GM12878 (cell line): ENCODE results near the gene IRGC. TPM values are rescaled to one million over a fixed set of nuclear protein-coding genes. Genes with fewer than 3 reads are reported as not detected.

Experiments
- ATAC-seq: fragments of 200-7000 bp; cut with Tn5 transposase; 3 replicates; pipeline ENCODE4 v1.9.1; 2020; ENCODE audit warnings: mild to moderate bottlenecking, moderate library complexity
- BruUV-seq: library from RNA; stranded (reverse); fragments of 400-500 nt; replicated peaks from 2 replicates; lab custom pipeline; 2021; lab: Mats Ljungman, UMichigan
- CTCF ChIA-PET: fragments of 300-600 bp; sonication (Branson Sonifier 250); formaldehyde crosslinking; extraction: SDS; loops from one replicate; lab custom pipeline; 2021; ENCODE audit warnings: inconsistent platforms; lab: Yijun Ruan, JAX
- POLR2A ChIA-PET: fragments of 350-600 bp; formaldehyde crosslinking; extraction: SDS; loops from one replicate; lab custom pipeline; 2021; ENCODE audit warnings: inconsistent platforms; lab: Charles Lee
- RAD21 ChIA-PET: fragments of 300-600 bp; sonication (Branson Sonifier 250); formaldehyde crosslinking; loops from one replicate; lab custom pipeline; 2023; ENCODE audit warnings: antibody characterized with exemption; ENCODE audit not compliant: unreplicated experiment; lab: Charles Lee
- SMC1A ChIA-PET: fragments of 300-600 bp; sonication (Branson Sonifier 250); formaldehyde crosslinking; loops from one replicate; lab custom pipeline; 2023; ENCODE audit not compliant: unreplicated experiment, uncharacterized antibody; lab: Charles Lee
- DNase-seq: peaks from one replicate; pipeline ENCODE4 v3.0.0-alpha.2; 2011; ENCODE audit warnings: low read depth, low spot score
- FAIRE-seq: peaks from 3 replicates; lab custom pipeline; 2011; peaks lifted over from hg19 to GRCh38; lab: Jason Lieb, UNC
- H2AFZ ChIP-seq: 2 replicates; pipeline ENCODE4 v1.6.0; 2011; ENCODE audit warnings: low read depth, low read length, control low read depth; ENCODE audit not compliant: control insufficient read depth
- H3K27ac ChIP-seq: 2 replicates; pipeline ENCODE4 v1.5.1; 2011; ENCODE audit warnings: control low read depth; ENCODE audit not compliant: control insufficient read depth, insufficient read depth
- H3K27me3 ChIP-seq, 2 experiments: replicated peaks in 1 of 2; 2 replicates each; pipeline versions ENCODE4 v1.6.0 to v1.6.1; 2011; ENCODE audit warnings: low read length in 1 of 2; ENCODE audit not compliant: control insufficient read depth in 2 of 2, insufficient read depth in 2 of 2
- H3K36me3 ChIP-seq, 2 experiments: 2 replicates each; pipeline ENCODE4 v1.5.1; 2011; ENCODE audit warnings: low read length in 1 of 2; ENCODE audit not compliant: control insufficient read depth in 2 of 2, insufficient read depth in 2 of 2
- H3K4me1 ChIP-seq: 2 replicates; pipeline ENCODE4 v1.6.1; 2011; ENCODE audit warnings: mild to moderate bottlenecking, low read length, moderate library complexity, mixed read lengths; ENCODE audit not compliant: control insufficient read depth, insufficient read depth
- H3K4me2 ChIP-seq: 2 replicates; pipeline ENCODE4 v1.6.0; 2011; ENCODE audit warnings: control low read depth; ENCODE audit not compliant: control insufficient read depth, insufficient read depth
- H3K4me3 ChIP-seq: fragments of 200-600 bp; sonication (generic); 2 replicates; pipeline ENCODE4 v1.5.1; 2016
- H3K79me2 ChIP-seq: 2 replicates; pipeline ENCODE4 v1.6.0; 2011; ENCODE audit warnings: low read length; ENCODE audit not compliant: control insufficient read depth, insufficient read depth
- H3K9ac ChIP-seq: 2 replicates; pipeline ENCODE4 v1.8.0; 2011; ENCODE audit warnings: low read length, control low read depth, mixed read lengths; ENCODE audit not compliant: control insufficient read depth, insufficient read depth
- H3K9me3 ChIP-seq: replicated peaks from 3 replicates; pipeline ENCODE4 v1.5.1; 2011; ENCODE audit warnings: mild to moderate bottlenecking, low read length; ENCODE audit not compliant: control insufficient read depth, insufficient read depth
- H4K20me1 ChIP-seq: 2 replicates; pipeline ENCODE4 v1.6.0; 2011; ENCODE audit not compliant: control insufficient read depth, insufficient read depth
- ATF7 ChIP-seq: fragments of 450-650 bp; IDR thresholded peaks from 2 replicates; pipeline ENCODE4 v1.6.1; 2016; ENCODE audit warnings: low read depth, mild to moderate bottlenecking
- CHD2 ChIP-seq: IDR thresholded peaks from 2 replicates; pipeline ENCODE4 v1.6.1; 2011; ENCODE audit warnings: low read depth, low read length, improper control_type of control experiment, borderline replicate concordance
- CREB1 ChIP-seq: IDR thresholded peaks from 2 replicates; pipeline ENCODE4 v1.6.1; 2012; ENCODE audit warnings: low read depth, mild to moderate bottlenecking, inconsistent platforms
- EED ChIP-seq: sonication (generic); IDR thresholded peaks from 2 replicates; pipeline ENCODE4 v1.6.1; 2016; ENCODE audit warnings: antibody characterized with exemption, low read depth
- HDGF ChIP-seq: fragments of 450-650 bp; IDR thresholded peaks from 2 replicates; pipeline ENCODE4 v1.6.1; 2016; ENCODE audit warnings: antibody characterized with exemption
- IKZF2 ChIP-seq, 2 experiments: fragments of 450-650 bp; IDR thresholded peaks; 2 replicates each; pipeline ENCODE4 v1.6.1; 2017; ENCODE audit warnings: mild to moderate bottlenecking in 2 of 2, moderate library complexity in 2 of 2
- NFYA ChIP-seq: IDR thresholded peaks from 2 replicates; pipeline ENCODE4 v1.6.1; 2011; ENCODE audit warnings: low read depth, mild to moderate bottlenecking, low read length, improper control_type of control experiment, borderline replicate concordance
- NR2C1 ChIP-seq: fragments of 450-650 bp; IDR thresholded peaks from 2 replicates; pipeline ENCODE4 v1.6.1; 2017; ENCODE audit warnings: antibody characterized with exemption, mild to moderate bottlenecking, moderate library complexity
- PBX3 ChIP-seq: IDR thresholded peaks from 2 replicates; pipeline ENCODE4 v1.6.1; 2011; ENCODE audit warnings: mild to moderate bottlenecking, low read depth, low read length, moderate library complexity; ENCODE audit not compliant: insufficient replicate concordance
- PKNOX1 ChIP-seq: fragments of 450-650 bp; IDR thresholded peaks from 2 replicates; pipeline ENCODE4 v1.6.1; 2016; ENCODE audit warnings: mild to moderate bottlenecking
- RELB ChIP-seq: fragments of 450-650 bp; IDR thresholded peaks from 2 replicates; pipeline ENCODE4 v1.6.1; 2017; ENCODE audit warnings: low read depth, mild to moderate bottlenecking, moderate library complexity
- RUNX3 ChIP-seq: IDR thresholded peaks from 2 replicates; pipeline ENCODE4 v1.6.1; 2012; ENCODE audit warnings: low read length, inconsistent platforms
- SP1 ChIP-seq: IDR thresholded peaks from one replicate; pipeline ENCODE4 v1.6.1; 2011; ENCODE audit warnings: low read depth, low read length
- SREBF2 ChIP-seq: IDR thresholded peaks from 2 replicates; pipeline ENCODE4 v1.6.1; 2012; ENCODE audit warnings: mild to moderate bottlenecking, low read length
- STAT1 ChIP-seq: fragments of 450-650 bp; conservative IDR thresholded peaks from 2 replicates; pipeline ENCODE4 v1.6.1; 2014; ENCODE audit warnings: antibody characterized with exemption, mild to moderate bottlenecking
- WRNIP1 ChIP-seq: IDR thresholded peaks from 2 replicates; pipeline ENCODE4 v1.6.1; 2011; ENCODE audit warnings: low read depth, low read length, improper control_type of control experiment, borderline replicate concordance
- WGBS: methylation state at CpG from one replicate; pipeline ENCODE4 v1.1.6; 2016; ENCODE audit warnings: low lambda C conversion rate; ENCODE audit not compliant: insufficient replicate concordance, insufficient coverage; ENCODE audit errors: missing lambda C conversion rate; 5-methylcytosine and 5-hydroxymethylcytosine counted together
- in situ Hi-C: fragments of 300-500 bp; cut with MboI; formaldehyde crosslinking; loops from 9 replicates; pipeline ENCODE4 v1.14.3; 2018; ENCODE audit warnings: mixed read lengths
- intact Hi-C: fragments of 100-400 bp; cut with micrococcal nuclease; formaldehyde crosslinking; loops from one replicate; pipeline ENCODE4 v1.14.2; 2022; ENCODE audit not compliant: unreplicated experiment
- polyA plus RNA-seq, 11 experiments: library from polyadenylated mRNA; depleted of rRNA in 4 of 11; unstranded in 6 of 11; stranded (reverse) in 5 of 11; fragments of >200 nt; fragmentation: Nextera tagmentation in 4 of 11; fragmentation: Illumina TruSeq in 1 of 11; extraction: Ambion mirVana in 4 of 11; extraction: Trizol in 1 of 11; gene quantifications; 1 replicate in 1 of 11; 2 replicates in 10 of 11; pipeline versions ENCODE4 v1.2.1 to v1.2.3, GENCODE V29; 2011 to 2016; ENCODE audit warnings: inconsistent platforms in 2 of 11, missing spikeins in 2 of 11, low read depth in 1 of 11
- total RNA-seq, 4 experiments: library from RNA; depleted of rRNA in 3 of 4; stranded (reverse); fragments of >200 nt in 3 of 4; fragmentation: Illumina TruSeq in 1 of 4; extraction: Trizol in 1 of 4; gene quantifications; 2 replicates each; pipeline versions ENCODE4 v1.2.1 to v1.2.3, GENCODE V29; 2013 to 2021

The IRGC gene
- total and polyA plus RNA-seq, 10 of the 15 experiments (the other 5 are each of a cell fraction or from before 2014, with no cell fraction given), result 0.04 TPM; not detected in 9

- H3K4me1 ChIP-seq, result peaks cover 14% of the 10 kb centered on the region
- CTCF ChIA-PET, result interaction anchor here (0.6 to 2.8 kb wide), 43 partner anchors 9 to 283 kb away, joined by 3 to 55 read pairs (median 4); partner anchors contain the start of genes IRGQ, KCNN4, SMG9 and XRCC1
- DNase-seq (peak; percentile 95), ATAC-seq (peak; percentile 93), FAIRE-seq (peak; percentile 98)
- H3K9me3 ChIP-seq, result no peaks in the 10 kb centered on the region
- TF ChIP-seq WRNIP1, result no peak
- TF ChIP-seq STAT1, result no peak
- peak; percentile 77; the same call in 1 of the 2 replicates for TF ChIP-seq RELB
- TF ChIP-seq EED, result peak; percentile 89; the same call in 1 of the 2 replicates
- peak; percentile 77 for TF ChIP-seq PKNOX1
- peak; percentile 88 to 89; a peak in 3 of 4 replicates for TF ChIP-seq IKZF2 (IDR thresholded peaks at IDR 0.05)
- TF ChIP-seq NR2C1, result peak; percentile 45
- TF ChIP-seq CREB1, result 0 out of 2 replicates have a peak, but pooled peaks have one; percentile 3
- TF ChIP-seq SP1, result peak; percentile 4
- peak; percentile 17; the same call in 1 of the 2 replicates for TF ChIP-seq RUNX3
- peak; percentile 45; the same call in 1 of the 2 replicates for TF ChIP-seq ATF7
- TF ChIP-seq SREBF2, result no peak
- TF ChIP-seq PBX3, result peak; percentile 48
- peak; percentile 90; the same call in 1 of the 2 replicates for TF ChIP-seq HDGF
- 0 out of 2 replicates have a peak, but pooled peaks have one; percentile 23 for TF ChIP-seq CHD2
- TF ChIP-seq NFYA, result no peak
- H3K4me2 ChIP-seq, result peak overlapping the region; percentile 90
- in situ Hi-C loops, result no loop called here
- peak overlapping the region; percentile 80 for H2AFZ ChIP-seq
- RAD21 ChIA-PET, result interaction anchor here (0.6 to 2.9 kb wide), 49 partner anchors 9 to 426 kb away, joined by 3 to 86 read pairs (median 4); partner anchors contain the start of genes IRGQ, KCNN4, PHLDB3 and SMG9
- H3K27me3 ChIP-seq, result no peaks in the 10 kb centered on the region
- peak overlapping the region; percentile 84 for H3K4me3 ChIP-seq
- POLR2A ChIA-PET, result interaction anchor here (0.6 to 1.6 kb wide), 19 partner anchors 9 to 267 kb away, joined by 3 to 13 read pairs (median 5); partner anchors contain the start of genes IRGQ, SMG9, ZNF45 and ZNF575
- 3% methylated on average over 33 of the region's 44 CpGs for WGBS
- no peaks in the 10 kb centered on the region for H3K79me2 ChIP-seq
- intact Hi-C loops, result loop anchor here (2.0 to 5.0 kb wide), 3 partner anchors 56 to 110 kb away; no protein-coding TSS in a partner anchor
- no TSS peak for BruUV-seq
- no peaks in the 10 kb centered on the region for H3K36me3 ChIP-seq
- H3K27ac ChIP-seq, result peak overlapping the region; percentile 51
- SMC1A ChIA-PET, result interaction anchor here (0.5 to 3.3 kb wide), 33 partner anchors 9 to 426 kb away, joined by 3 to 43 read pairs (median 4); partner anchors contain the start of genes IRGQ, KCNN4, ZNF224 and ZNF45
- no peaks in the 10 kb centered on the region for H4K20me1 ChIP-seq
- H3K9ac ChIP-seq, result peak overlapping the region; percentile 55
These were observed 47.3 kb upstream of the IRGC start for GRCh38 chr19:43668406-43669109.
